GM18951 (cell line): ENCODE data around the gene STK32B.

Experiments used
- POLR2A ChIP-seq: IDR thresholded peaks from 4 replicates; pipeline ENCODE4 v1.6.1; 2011; ENCODE audit warnings: mild to moderate bottlenecking; ENCODE audit not compliant: insufficient read length, insufficient read depth; ENCODE audit errors: extremely low read depth
- in situ Hi-C: fragments of 300-500 bp; cut with MboI; formaldehyde crosslinking; loops from one replicate; pipeline ENCODE4 v1.12.0; 2022; ENCODE audit warnings: low sequenced_read_pairs, mixed read lengths, inconsistent platforms; ENCODE audit not compliant: unreplicated experiment

Gene STK32B

GRCh38 chr4:5100986-5101385, 49.7 kb downstream of the STK32B start:
- TF ChIP-seq POLR2A, result no peak
- in situ Hi-C loops, result no loop called here

- TF ChIP-seq POLR2A, result no peak
- in situ Hi-C loops, result no loop called here
Measured at GRCh38 chr4:5101571-5101970, 50.3 kb downstream of the STK32B start.

- no peak for TF ChIP-seq POLR2A
Measured at GRCh38 chr4:5110901-5111300, 59.6 kb downstream of the STK32B start.

GRCh38 chr4:5112333-5113095, 61.2 kb downstream of the STK32B start:
- in situ Hi-C loops, result no loop called here
- no peak for TF ChIP-seq POLR2A

More at GRCh38 chr4:5110901-5111300, 59.6 kb downstream of the STK32B start:
- in situ Hi-C loops, result no loop called here

GRCh38 chr4:5114950-5115349, 63.7 kb downstream of the STK32B start:
- in situ Hi-C loops, result no loop called here
- TF ChIP-seq POLR2A, result no peak

GRCh38 chr4:5118091-5118786, 67.0 kb downstream of the STK32B start:
- no peak for TF ChIP-seq POLR2A
- in situ Hi-C loops, result no loop called here

GRCh38 chr4:5118994-5119835, 67.9 kb downstream of the STK32B start:
- in situ Hi-C loops, result no loop called here
- no peak for TF ChIP-seq POLR2A

- in situ Hi-C loops, result no loop called here
- TF ChIP-seq POLR2A, result no peak
Measured at GRCh38 chr4:5120067-5120466, 68.8 kb downstream of the STK32B start.

GRCh38 chr4:5120468-5120867, 69.2 kb downstream of the STK32B start:
- no peak for TF ChIP-seq POLR2A

GRCh38 chr4:5122114-5122513, 70.8 kb downstream of the STK32B start:
- in situ Hi-C loops, result no loop called here
- TF ChIP-seq POLR2A, result no peak

More at GRCh38 chr4:5120468-5120867, 69.2 kb downstream of the STK32B start:
- in situ Hi-C loops, result no loop called here

GRCh38 chr4:5124876-5125275, 73.6 kb downstream of the STK32B start:
- TF ChIP-seq POLR2A, result no peak

GRCh38 chr4:5125321-5125720, 74.0 kb downstream of the STK32B start:
- in situ Hi-C loops, result no loop called here
- no peak for TF ChIP-seq POLR2A

More at GRCh38 chr4:5124876-5125275, 73.6 kb downstream of the STK32B start:
- in situ Hi-C loops, result no loop called here

- in situ Hi-C loops, result no loop called here
- no peak for TF ChIP-seq POLR2A
Measured at GRCh38 chr4:5126231-5126630, 75.0 kb downstream of the STK32B start.
